ENCODE data around the gene LIPI. TPM values are rescaled to one million over a fixed set of nuclear protein-coding genes. Genes with fewer than 3 reads are reported as not detected.

The LIPI gene
- total RNA-seq, 2 donors from 2014 or later = not detected

Other genes with a start within 250 kb of the LIPI start
- under 1 TPM; 0.46 to 0.95 TPM for gene RBM11, start 5.2 kb upstream of the LIPI start, total RNA-seq
- 10 to 100 TPM; 38.4 to 43.2 TPM for gene HSPA13, start 172.2 kb upstream of the LIPI start, total RNA-seq

Data from posterior vena cava (tissue), 2 donors.